Stomach smooth muscle (tissue), 2 donors: ENCODE results near the gene SLC5A5.

ENCODE experiments used
- H3K27ac ChIP-seq: one replicate; pipeline ENCODE4 v1.7.0; 2013; ENCODE audit warnings: mild to moderate bottlenecking, low read length, inconsistent platforms
- H3K27me3 ChIP-seq, 2 donors: one replicate each; pipeline ENCODE4 v1.7.0; 2013; ENCODE audit warnings: low read length in 2 of 2; ENCODE audit not compliant: insufficient read depth in 2 of 2, control insufficient read depth in 1 of 2
- H3K36me3 ChIP-seq, 2 donors: one replicate each; pipeline ENCODE4 v1.7.0; 2013; ENCODE audit warnings: low read length in 2 of 2; ENCODE audit not compliant: control insufficient read depth in 2 of 2, insufficient read depth in 2 of 2
- H3K4me1 ChIP-seq: one replicate; pipeline ENCODE4 v1.7.0; 2013; ENCODE audit warnings: low read length; ENCODE audit not compliant: control insufficient read depth, insufficient read depth
- H3K4me3 ChIP-seq, 2 donors: one replicate each; pipeline ENCODE4 v1.7.0; 2013; ENCODE audit warnings: low read length in 2 of 2
- H3K9ac ChIP-seq, 2 donors: one replicate each; pipeline ENCODE4 v1.7.0; 2013; ENCODE audit warnings: low read length in 2 of 2, mild to moderate bottlenecking in 1 of 2
- H3K9me3 ChIP-seq, 2 donors: one replicate each; pipeline ENCODE4 v1.7.0; 2013; ENCODE audit warnings: low read length in 2 of 2; ENCODE audit not compliant: control insufficient read depth in 2 of 2
- donor health status: healthy.
- donor health status: Pancreatic carcinoma.

Gene SLC5A5

DNA sequence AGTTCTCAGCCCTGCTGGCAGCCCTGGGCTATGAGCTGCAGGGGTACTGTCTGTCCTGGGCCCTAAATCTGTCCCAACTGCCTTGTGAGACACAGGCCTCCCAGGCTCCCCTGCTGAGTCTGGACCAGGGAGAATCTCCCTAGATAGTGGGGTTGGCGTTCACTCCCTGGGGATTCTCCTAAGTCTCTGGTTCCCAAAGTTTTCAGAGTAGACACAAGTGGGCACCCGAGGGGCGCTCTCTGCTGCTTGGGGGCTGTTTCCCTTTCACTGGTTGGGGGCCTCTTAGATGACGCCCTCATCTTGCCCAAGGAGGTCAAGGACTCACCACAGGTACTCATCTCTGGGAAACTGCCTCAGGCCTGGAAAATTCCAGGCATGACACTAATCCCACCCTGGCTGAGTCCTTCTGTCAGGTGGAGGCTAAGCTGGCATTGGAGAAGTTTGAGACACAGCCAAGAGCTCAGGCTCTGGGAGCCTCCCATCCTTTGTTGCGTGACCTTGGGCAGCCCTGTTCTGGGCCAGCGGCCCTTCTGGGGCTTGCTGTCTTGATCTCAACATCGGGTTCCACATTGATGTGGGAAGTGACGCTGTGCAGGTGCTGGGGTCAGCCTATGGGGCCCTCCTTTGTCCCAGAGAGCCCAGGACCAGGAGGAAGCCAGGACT is 8.1 kb upstream of the SLC5A5 start:
- Histone ChIP-seq H3K27ac (no peak overlapping the region), H3K27me3 (no peaks in the 10 kb centered on the region), H3K9ac (no peak overlapping the region), H3K4me1 (peaks cover 20% of the 10 kb centered on the region), H3K9me3 (no peaks in the 10 kb centered on the region), H3K36me3 (peaks cover 33 to 40% of the 10 kb centered on the region in 2 donors), H3K4me3 (no peak overlapping the region)

DNA sequence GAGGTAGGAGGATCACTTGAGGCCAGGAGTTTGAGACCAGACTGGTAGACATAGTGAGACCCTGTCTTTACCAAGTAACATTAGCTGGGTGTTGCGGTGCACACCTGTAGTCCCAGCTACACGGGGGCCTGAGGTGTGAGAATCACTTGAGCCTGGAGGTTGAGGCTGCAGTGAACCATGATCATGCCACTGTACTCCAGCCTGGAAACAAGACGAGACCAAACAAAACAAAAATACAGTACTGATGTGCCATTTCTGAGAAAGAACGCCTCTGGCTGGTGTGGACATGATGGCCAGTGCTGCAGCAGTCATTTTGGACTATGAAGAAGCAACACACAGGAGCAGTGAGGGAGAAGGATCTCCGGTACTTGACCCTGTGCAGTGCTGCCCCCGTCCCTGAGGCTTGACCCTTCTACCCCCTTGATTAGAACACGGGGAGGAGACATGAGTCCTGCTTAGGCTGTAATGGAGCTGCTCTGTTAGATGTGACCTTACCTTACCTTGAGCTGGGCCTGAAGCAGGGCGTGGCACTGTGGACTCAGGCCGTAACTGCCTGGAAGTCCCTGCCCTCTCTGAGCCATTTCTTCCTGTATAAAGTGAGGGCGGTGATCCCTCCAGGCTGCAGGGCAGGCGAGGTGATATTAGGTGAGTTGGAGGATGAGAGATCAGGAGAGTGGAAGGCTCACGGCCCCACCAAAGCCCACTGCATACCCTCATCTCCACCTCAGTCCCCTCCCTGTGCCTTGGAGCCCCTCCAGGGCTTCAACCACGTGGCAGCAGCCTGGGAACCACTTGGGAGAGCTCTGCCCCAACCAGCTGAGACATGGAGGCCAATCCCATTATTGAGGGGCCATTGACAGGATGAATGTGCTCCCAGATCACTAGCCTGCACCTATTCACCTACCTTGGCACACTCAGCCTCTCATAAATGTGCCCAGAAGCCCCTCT is 6.1 kb upstream of the SLC5A5 start:
- Histone ChIP-seq H3K27me3 (peaks cover 0 to 7% of the 10 kb centered on the region in 2 donors), H3K9ac (no peak overlapping the region), H3K4me1 (peaks cover 15% of the 10 kb centered on the region), H3K36me3 (peaks cover 33 to 40% of the 10 kb centered on the region in 2 donors), H3K4me3 (no peak overlapping the region), H3K27ac (no peak overlapping the region), H3K9me3 (no peaks in the 10 kb centered on the region)

DNA sequence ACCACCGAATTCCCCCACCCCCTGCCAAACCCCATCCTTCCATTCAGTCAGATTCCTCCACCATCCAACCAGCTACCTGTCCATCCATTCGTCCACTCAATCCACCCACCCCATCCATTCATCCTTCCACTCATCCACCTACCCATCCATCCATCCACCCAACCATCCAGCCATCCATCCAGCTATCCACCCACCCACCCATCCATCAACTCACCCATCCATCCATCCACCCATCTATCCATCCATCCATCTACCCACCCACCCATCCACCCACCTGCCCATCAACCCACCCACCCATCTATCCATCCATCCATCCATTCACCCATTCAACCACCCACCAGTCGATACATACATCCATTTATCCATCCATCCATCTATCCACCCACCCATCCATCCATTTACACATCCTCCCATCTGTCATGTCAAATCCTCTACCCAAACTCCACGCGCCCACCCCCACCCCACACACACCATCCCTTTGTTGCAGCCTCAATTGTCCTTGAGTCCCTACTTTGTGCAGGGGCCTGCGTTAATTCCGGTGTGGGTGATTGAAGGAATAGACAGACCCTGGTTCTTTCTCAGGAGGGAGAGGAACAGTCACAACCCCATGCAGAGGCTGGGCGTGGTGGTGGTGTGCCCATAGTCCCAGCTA is 5.3 kb upstream of the SLC5A5 start:
- Histone ChIP-seq H3K9me3 (no peaks in the 10 kb centered on the region), H3K9ac (no peak overlapping the region), H3K4me1 (peaks cover 7% of the 10 kb centered on the region), H3K27me3 (peaks cover 7 to 15% of the 10 kb centered on the region in 2 donors), H3K27ac (no peak overlapping the region), H3K4me3 (no peak overlapping the region), H3K36me3 (peaks cover 32 to 39% of the 10 kb centered on the region in 2 donors)

DNA sequence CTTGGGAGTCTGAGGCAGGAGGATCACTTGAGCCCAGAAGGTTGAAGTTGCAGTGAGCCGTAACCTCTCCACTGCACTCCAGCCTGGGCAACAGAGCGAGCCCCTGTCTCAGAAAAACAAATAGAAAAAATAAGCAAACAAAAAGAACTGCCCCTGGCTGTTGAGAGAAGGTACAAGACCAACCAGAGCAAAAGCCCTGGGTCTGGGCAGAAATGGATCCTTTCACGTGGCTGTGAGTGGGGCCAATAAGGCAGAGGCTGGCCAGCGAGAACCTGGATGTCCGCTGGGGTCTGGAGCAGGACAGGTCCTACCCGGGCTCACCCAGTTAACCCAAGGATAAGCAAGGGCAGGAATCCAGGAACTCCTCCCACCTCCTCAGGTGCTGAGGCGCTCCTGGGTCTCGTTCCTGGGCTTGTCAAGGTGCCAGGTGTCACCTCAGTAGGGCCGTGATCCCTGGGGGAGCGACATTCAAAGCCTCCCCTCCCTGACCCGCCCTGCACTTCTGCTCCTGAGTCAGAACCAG is 4.7 kb upstream of the SLC5A5 start:
- Histone ChIP-seq H3K4me3 (no peak overlapping the region), H3K27me3 (peaks cover 12 to 17% of the 10 kb centered on the region in 2 donors), H3K4me1 (peaks cover 4% of the 10 kb centered on the region), H3K27ac (no peak overlapping the region), H3K9me3 (no peaks in the 10 kb centered on the region), H3K9ac (no peak overlapping the region), H3K36me3 (peaks cover 26 to 33% of the 10 kb centered on the region in 2 donors)

DNA sequence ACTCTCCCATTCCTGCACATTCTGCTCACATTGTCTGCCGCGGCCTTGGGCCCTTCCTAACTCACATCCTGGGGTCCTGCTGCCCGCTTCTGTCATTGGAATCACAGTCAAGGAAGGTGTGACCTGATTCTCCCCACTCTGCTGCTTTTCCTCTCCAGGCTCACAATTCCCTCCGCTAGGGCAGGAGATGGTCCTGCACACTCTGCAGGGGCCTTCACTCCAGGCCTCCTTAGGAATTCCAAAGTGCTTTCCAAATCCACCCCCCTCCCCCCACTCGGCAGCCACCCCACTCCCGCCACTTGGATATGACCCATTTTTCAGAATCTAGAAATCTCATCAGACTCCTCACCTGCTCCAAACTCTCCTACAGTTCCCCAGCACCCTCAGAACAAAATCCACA is 3.1 kb upstream of the SLC5A5 start:
- Histone ChIP-seq H3K36me3 (peaks cover 10 to 21% of the 10 kb centered on the region in 2 donors), H3K9me3 (no peaks in the 10 kb centered on the region), H3K27me3 (peaks cover 25 to 26% of the 10 kb centered on the region in 2 donors), H3K4me3 (no peak overlapping the region), H3K4me1 (peaks cover 8% of the 10 kb centered on the region), H3K9ac (no peak overlapping the region), H3K27ac (no peak overlapping the region)

DNA sequence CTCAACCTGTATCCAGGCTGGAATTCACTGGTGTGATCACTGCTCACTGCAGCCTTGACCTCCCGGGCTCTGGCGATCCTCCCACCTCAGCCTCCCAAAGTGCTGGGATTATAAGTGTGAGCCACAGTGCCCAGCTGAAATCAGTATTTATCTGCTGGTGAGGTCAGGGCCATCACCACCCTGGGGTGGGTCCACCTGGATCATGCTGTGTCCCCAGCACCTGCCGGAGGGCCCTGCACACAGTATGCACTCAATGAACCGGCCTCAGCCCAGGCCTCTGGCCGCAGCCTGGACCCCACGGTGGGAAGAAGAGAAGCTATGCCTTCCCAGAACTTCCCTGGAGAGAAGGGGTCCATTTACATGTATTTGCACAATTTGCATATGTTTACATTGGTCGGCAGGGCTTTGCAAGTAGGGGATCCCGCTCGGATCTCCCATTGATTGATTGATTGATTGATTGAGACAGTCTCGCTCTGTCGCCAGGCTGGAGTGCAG is 2.6 kb upstream of the SLC5A5 start:
- H3K9me3 ChIP-seq: no peaks in the 10 kb centered on the region
- H3K27me3 ChIP-seq: peaks cover 29 to 30% of the 10 kb centered on the region in 2 donors
- no peak overlapping the region for H3K27ac ChIP-seq
- peaks cover 12% of the 10 kb centered on the region for H3K4me1 ChIP-seq
- no peak overlapping the region for H3K9ac ChIP-seq
- H3K36me3 ChIP-seq: peaks cover 6 to 16% of the 10 kb centered on the region in 2 donors
- H3K4me3 ChIP-seq: no peak overlapping the region

DNA sequence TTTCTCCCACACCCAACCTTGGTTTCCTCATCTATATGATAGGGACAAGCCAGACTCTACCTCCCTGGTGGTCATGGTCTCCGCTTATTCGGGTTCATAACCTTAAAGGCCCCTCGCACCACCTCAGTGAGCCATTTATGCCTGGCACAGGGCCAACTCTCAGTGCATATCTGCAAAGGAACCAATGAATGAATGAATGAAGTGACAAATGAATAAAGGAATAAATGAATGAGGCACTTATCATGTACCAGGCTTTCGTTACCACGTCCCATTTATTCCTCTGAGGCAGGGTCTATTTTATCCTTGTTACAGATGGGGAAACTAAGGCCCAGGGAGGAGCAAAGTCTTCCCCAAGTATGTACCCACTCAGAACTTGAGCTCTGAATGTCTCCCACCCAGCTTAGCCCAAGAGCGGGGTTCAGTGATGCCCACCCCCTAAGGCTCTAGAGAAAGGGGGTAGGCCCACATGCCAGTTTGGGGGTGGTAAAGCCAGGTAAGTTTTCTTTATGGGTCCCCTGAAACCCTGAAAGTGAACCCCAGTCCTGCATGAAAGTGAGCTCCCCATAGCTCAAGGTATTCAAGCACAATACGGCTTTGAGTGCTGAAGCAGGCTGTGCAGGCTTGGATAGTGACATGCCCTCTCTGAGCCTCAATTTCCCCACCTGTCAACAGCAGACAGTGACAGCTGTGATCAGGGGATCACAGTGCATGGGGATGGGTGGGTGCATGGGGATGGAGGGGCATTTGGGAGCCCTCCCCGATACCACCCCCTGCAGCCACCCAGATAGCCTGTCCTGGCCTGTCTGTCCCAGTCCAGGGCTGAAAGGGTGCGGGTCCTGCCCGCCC is 490 bp upstream of the SLC5A5 start:
- H3K4me1 ChIP-seq: peaks cover 12% of the 10 kb centered on the region
- H3K27ac ChIP-seq: no peak overlapping the region
- H3K27me3 ChIP-seq: peaks cover 37 to 41% of the 10 kb centered on the region in 2 donors
- peaks cover 0 to 1% of the 10 kb centered on the region in 2 donors for H3K36me3 ChIP-seq
- no peak overlapping the region for H3K9ac ChIP-seq
- H3K4me3 ChIP-seq: no peak overlapping the region
- H3K9me3 ChIP-seq: no peaks in the 10 kb centered on the region

DNA sequence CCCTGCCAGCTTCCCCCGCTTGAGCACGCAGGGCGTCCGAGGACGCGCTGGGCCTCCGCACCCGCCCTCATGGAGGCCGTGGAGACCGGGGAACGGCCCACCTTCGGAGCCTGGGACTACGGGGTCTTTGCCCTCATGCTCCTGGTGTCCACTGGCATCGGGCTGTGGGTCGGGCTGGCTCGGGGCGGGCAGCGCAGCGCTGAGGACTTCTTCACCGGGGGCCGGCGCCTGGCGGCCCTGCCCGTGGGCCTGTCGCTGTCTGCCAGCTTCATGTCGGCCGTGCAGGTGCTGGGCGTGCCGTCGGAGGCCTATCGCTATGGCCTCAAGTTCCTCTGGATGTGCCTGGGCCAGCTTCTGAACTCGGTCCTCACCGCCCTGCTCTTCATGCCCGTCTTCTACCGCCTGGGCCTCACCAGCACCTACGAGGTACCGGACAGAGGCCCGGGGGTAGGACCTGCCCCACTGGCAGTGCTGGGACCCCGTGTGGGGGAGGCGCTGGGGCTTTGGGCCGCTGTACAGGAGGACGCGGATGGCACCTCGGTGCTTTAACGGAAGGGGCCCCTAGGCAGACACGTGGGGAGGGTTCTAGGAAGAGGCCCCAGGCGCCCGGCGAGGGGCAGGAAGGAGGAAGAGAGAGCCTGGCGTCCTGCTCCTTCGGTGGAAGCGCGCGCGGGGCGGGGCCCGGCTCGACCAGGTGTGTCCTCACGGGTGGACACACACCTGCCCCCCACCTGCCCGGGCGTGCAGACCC is 681 bp downstream of the SLC5A5 start:
- H3K27me3 ChIP-seq: peaks cover 37 to 41% of the 10 kb centered on the region in 2 donors
- H3K4me1 ChIP-seq: peaks cover 12% of the 10 kb centered on the region
- H3K27ac ChIP-seq: no peak overlapping the region
- H3K4me3 ChIP-seq: peak overlapping the region in 1 of 2 donors; percentile 8
- H3K36me3 ChIP-seq: no peaks in the 10 kb centered on the region
- H3K9me3 ChIP-seq: no peaks in the 10 kb centered on the region
- H3K9ac ChIP-seq: no peak overlapping the region
